ENCODE data around the gene LPCAT2.

The LPCAT2 gene, protein sequence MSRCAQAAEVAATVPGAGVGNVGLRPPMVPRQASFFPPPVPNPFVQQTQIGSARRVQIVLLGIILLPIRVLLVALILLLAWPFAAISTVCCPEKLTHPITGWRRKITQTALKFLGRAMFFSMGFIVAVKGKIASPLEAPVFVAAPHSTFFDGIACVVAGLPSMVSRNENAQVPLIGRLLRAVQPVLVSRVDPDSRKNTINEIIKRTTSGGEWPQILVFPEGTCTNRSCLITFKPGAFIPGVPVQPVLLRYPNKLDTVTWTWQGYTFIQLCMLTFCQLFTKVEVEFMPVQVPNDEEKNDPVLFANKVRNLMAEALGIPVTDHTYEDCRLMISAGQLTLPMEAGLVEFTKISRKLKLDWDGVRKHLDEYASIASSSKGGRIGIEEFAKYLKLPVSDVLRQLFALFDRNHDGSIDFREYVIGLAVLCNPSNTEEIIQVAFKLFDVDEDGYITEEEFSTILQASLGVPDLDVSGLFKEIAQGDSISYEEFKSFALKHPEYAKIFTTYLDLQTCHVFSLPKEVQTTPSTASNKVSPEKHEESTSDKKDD
- total RNA-seq: 0 to 0.77 (median 0) reads per million in 3 donors

GRCh38 chr16:55508941-55509931, at the start of gene LPCAT2:
Gene LPCAT2 (plus strand): TSS chr16:55509072. CDS start chr16:55509182, 110 bp downstream.
- no peaks in the 10 kb centered on the region for H3K9me3 ChIP-seq (ENCODE audit: control insufficient read depth, low read length)
- DNase-seq: no peak
- no peaks in the 10 kb centered on the region for H3K4me1 ChIP-seq (ENCODE audit: control insufficient read depth, insufficient read depth, low read length, poor library complexity, severe bottlenecking)
- H3K27ac ChIP-seq (ENCODE audit: insufficient read depth, low read length, poor library complexity, severe bottlenecking): no peak within 1 kb of the TSS
- peaks cover 20% of the 10 kb centered on the region for H3K27me3 ChIP-seq (replicated peaks; ENCODE audit: control insufficient read depth, insufficient read depth, low read length, poor library complexity, severe bottlenecking)
- no peak within 1 kb of the TSS for H3K4me3 ChIP-seq (ENCODE audit: insufficient read depth, low read depth, low read length, poor library complexity, severe bottlenecking)
- H3K36me3 ChIP-seq (ENCODE audit: control insufficient read depth, insufficient read depth, low read length): no peaks in the 10 kb centered on the region

- H3K36me3 ChIP-seq (ENCODE audit: control insufficient read depth, insufficient read depth, low read length): no peaks in the 10 kb centered on the region
- no peak for DNase-seq
- no peaks in the 10 kb centered on the region for H3K27me3 ChIP-seq (replicated peaks; ENCODE audit: control insufficient read depth, insufficient read depth, low read length, poor library complexity, severe bottlenecking)
- no peaks in the 10 kb centered on the region for H3K9me3 ChIP-seq (ENCODE audit: control insufficient read depth, low read length)
- H3K27ac ChIP-seq (ENCODE audit: insufficient read depth, low read length, poor library complexity, severe bottlenecking): no peak overlapping the region
- H3K4me3 ChIP-seq (ENCODE audit: insufficient read depth, low read depth, low read length, poor library complexity, severe bottlenecking): no peak overlapping the region
- H3K4me1 ChIP-seq (ENCODE audit: control insufficient read depth, insufficient read depth, low read length, poor library complexity, severe bottlenecking): no peaks in the 10 kb centered on the region
These were observed 46.6 kb upstream of the LPCAT2 start for GRCh38 chr16:55462241-55462640.

DNA sequence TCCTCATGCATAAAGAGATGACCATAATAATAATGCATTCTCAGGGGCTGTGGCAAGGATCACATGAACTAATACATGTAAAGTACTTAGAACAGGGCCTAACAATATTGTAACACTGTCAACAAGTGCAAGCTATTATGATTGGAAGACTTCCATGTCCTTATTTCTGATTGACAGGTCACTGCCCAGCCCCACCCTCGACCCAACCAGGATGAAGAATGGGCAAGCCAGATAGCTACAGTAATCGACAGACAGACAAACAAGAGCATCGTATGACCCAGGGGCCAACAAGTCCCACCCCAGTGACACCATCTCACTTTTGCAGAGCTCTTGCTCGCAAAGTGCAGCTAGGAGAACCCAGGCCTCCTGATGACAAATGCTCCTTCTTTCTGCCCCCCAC, 44.5 kb upstream of the LPCAT2 start:
- H3K36me3 ChIP-seq (ENCODE audit: control insufficient read depth, insufficient read depth, low read length): no peaks in the 10 kb centered on the region
- DNase-seq: no peak
- H3K4me1 ChIP-seq (ENCODE audit: control insufficient read depth, insufficient read depth, low read length, poor library complexity, severe bottlenecking): no peaks in the 10 kb centered on the region
- H3K4me3 ChIP-seq (ENCODE audit: insufficient read depth, low read depth, low read length, poor library complexity, severe bottlenecking): no peak overlapping the region
- no peaks in the 10 kb centered on the region for H3K27me3 ChIP-seq (replicated peaks; ENCODE audit: control insufficient read depth, insufficient read depth, low read length, poor library complexity, severe bottlenecking)
- H3K9me3 ChIP-seq (ENCODE audit: control insufficient read depth, low read length): no peaks in the 10 kb centered on the region
- no peak overlapping the region for H3K27ac ChIP-seq (ENCODE audit: insufficient read depth, low read length, poor library complexity, severe bottlenecking)

DNA sequence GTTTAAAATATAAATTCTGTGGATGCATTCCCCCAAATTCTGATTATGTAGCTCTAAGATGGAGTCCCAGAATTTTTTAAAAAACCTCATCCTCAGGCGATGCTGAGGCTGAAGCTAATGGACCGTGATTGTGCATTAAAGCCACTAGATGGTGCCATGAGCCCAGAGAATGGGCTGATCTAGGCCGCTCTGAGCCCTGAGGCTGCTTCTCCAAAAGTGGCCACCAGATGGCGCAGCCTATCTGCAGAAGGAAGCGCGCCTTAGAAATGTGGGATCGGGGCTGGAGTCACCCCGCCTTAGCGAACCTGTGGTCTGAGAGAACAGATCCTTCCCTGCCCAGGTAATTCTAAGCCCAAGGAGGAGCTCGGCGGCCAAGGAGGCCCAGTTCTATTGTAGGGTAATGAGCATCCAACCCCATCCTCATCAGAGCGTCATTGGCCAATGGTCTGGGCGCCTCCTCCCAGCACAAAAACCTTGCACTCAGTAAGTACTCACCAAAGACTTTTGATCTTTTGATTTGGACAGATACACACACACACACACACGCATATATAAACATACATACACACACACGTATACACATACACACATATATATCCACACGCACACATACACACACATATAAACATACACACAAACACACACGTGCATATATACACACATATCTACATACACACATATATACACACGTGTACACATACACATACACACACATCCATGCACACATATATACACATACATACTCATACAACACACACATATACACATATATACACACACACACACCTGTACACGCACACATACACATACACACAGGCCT, 43.6 kb upstream of the LPCAT2 start:
- Histone ChIP-seq H3K4me1 (ENCODE audit: control insufficient read depth, insufficient read depth, low read length, poor library complexity, severe bottlenecking) (no peaks in the 10 kb centered on the region), H3K4me3 (ENCODE audit: insufficient read depth, low read depth, low read length, poor library complexity, severe bottlenecking) (no peak overlapping the region), H3K27me3 (replicated peaks; ENCODE audit: control insufficient read depth, insufficient read depth, low read length, poor library complexity, severe bottlenecking) (no peaks in the 10 kb centered on the region), H3K9me3 (ENCODE audit: control insufficient read depth, low read length) (no peaks in the 10 kb centered on the region), H3K36me3 (ENCODE audit: control insufficient read depth, insufficient read depth, low read length) (no peaks in the 10 kb centered on the region), H3K27ac (ENCODE audit: insufficient read depth, low read length, poor library complexity, severe bottlenecking) (no peak overlapping the region)
- peak; percentile 57 to 72 (median 61) for DNase-seq

- H3K36me3 ChIP-seq (ENCODE audit: control insufficient read depth, insufficient read depth, low read length): no peaks in the 10 kb centered on the region
- H3K4me1 ChIP-seq (ENCODE audit: control insufficient read depth, insufficient read depth, low read length, poor library complexity, severe bottlenecking): no peaks in the 10 kb centered on the region
- no peak for DNase-seq
- no peak overlapping the region for H3K4me3 ChIP-seq (ENCODE audit: insufficient read depth, low read depth, low read length, poor library complexity, severe bottlenecking)
- no peaks in the 10 kb centered on the region for H3K27me3 ChIP-seq (replicated peaks; ENCODE audit: control insufficient read depth, insufficient read depth, low read length, poor library complexity, severe bottlenecking)
- H3K27ac ChIP-seq (ENCODE audit: insufficient read depth, low read length, poor library complexity, severe bottlenecking): no peak overlapping the region
- H3K9me3 ChIP-seq (ENCODE audit: control insufficient read depth, low read length): no peaks in the 10 kb centered on the region
These were observed 42.7 kb upstream of the LPCAT2 start for GRCh38 chr16:55466209-55466608.

GRCh38 chr16:55467898-55468297, 41.0 kb upstream of the LPCAT2 start:
- H3K27me3 ChIP-seq (replicated peaks; ENCODE audit: control insufficient read depth, insufficient read depth, low read length, poor library complexity, severe bottlenecking): no peaks in the 10 kb centered on the region
- no peak for DNase-seq

GRCh38 chr16:55468352-55468990, 40.4 kb upstream of the LPCAT2 start:
- Histone ChIP-seq H3K27me3 (replicated peaks; ENCODE audit: control insufficient read depth, insufficient read depth, low read length, poor library complexity, severe bottlenecking) (no peaks in the 10 kb centered on the region), H3K4me1 (ENCODE audit: control insufficient read depth, insufficient read depth, low read length, poor library complexity, severe bottlenecking) (no peaks in the 10 kb centered on the region), H3K27ac (ENCODE audit: insufficient read depth, low read length, poor library complexity, severe bottlenecking) (no peak overlapping the region), H3K4me3 (ENCODE audit: insufficient read depth, low read depth, low read length, poor library complexity, severe bottlenecking) (no peak overlapping the region), H3K36me3 (ENCODE audit: control insufficient read depth, insufficient read depth, low read length) (no peaks in the 10 kb centered on the region), H3K9me3 (ENCODE audit: control insufficient read depth, low read length) (no peaks in the 10 kb centered on the region)
- no peak for DNase-seq

More at GRCh38 chr16:55467898-55468297, 41.0 kb upstream of the LPCAT2 start:
- Histone ChIP-seq H3K36me3 (ENCODE audit: control insufficient read depth, insufficient read depth, low read length) (no peaks in the 10 kb centered on the region), H3K4me1 (ENCODE audit: control insufficient read depth, insufficient read depth, low read length, poor library complexity, severe bottlenecking) (no peaks in the 10 kb centered on the region), H3K27ac (ENCODE audit: insufficient read depth, low read length, poor library complexity, severe bottlenecking) (no peak overlapping the region), H3K9me3 (ENCODE audit: control insufficient read depth, low read length) (no peaks in the 10 kb centered on the region), H3K4me3 (ENCODE audit: insufficient read depth, low read depth, low read length, poor library complexity, severe bottlenecking) (no peak overlapping the region)

- Histone ChIP-seq H3K27me3 (replicated peaks; ENCODE audit: control insufficient read depth, insufficient read depth, low read length, poor library complexity, severe bottlenecking) (no peaks in the 10 kb centered on the region), H3K4me3 (ENCODE audit: insufficient read depth, low read depth, low read length, poor library complexity, severe bottlenecking) (no peak overlapping the region), H3K27ac (ENCODE audit: insufficient read depth, low read length, poor library complexity, severe bottlenecking) (no peak overlapping the region), H3K36me3 (ENCODE audit: control insufficient read depth, insufficient read depth, low read length) (no peaks in the 10 kb centered on the region), H3K9me3 (ENCODE audit: control insufficient read depth, low read length) (no peaks in the 10 kb centered on the region), H3K4me1 (ENCODE audit: control insufficient read depth, insufficient read depth, low read length, poor library complexity, severe bottlenecking) (no peaks in the 10 kb centered on the region)
- DNase-seq: no peak
These were observed 38.9 kb upstream of the LPCAT2 start for GRCh38 chr16:55469821-55470532.

All from effector memory CD4-positive, alpha-beta T cell (primary cell).